Upper lobe of left lung (tissue), 6 donors: ENCODE data around the gene ZNF619. TPM values are rescaled to one million over a fixed set of nuclear protein-coding genes. Genes with fewer than 3 reads are reported as not detected.
A peak's percentile ranks its signal among the peaks of the same experiment; 100 is the strongest.

ENCODE experiments used
- ATAC-seq, 2 donors: fragments of 200-7000 bp; cut with Tn5 transposase; one replicate each; pipeline ENCODE4 v1.9.1; 2022; ENCODE audit warnings: mild to moderate bottlenecking in 2 of 2, moderate library complexity in 2 of 2; ENCODE audit not compliant: low FRiP score in 2 of 2
- DNase-seq, 2 donors: peaks; one replicate each; pipeline ENCODE4 v3.0.0-alpha.2; 2019 to 2020
- H3K27ac ChIP-seq, 4 donors: fragments of 200-600 bp; sonication (generic); one replicate each; pipeline ENCODE4 v1.5.1; 2016 to 2019
- H3K27me3 ChIP-seq, 4 donors: fragments of 200-600 bp; sonication (generic); one replicate each; pipeline ENCODE4 v1.5.1; 2017 to 2019
- H3K36me3 ChIP-seq, 4 donors: fragments of 200-600 bp; sonication (generic); one replicate each; pipeline ENCODE4 v1.5.1; 2016 to 2019
- H3K4me1 ChIP-seq, 4 donors: fragments of 200-600 bp; sonication (generic); one replicate each; pipeline ENCODE4 v1.5.1; 2018 to 2019
- H3K4me3 ChIP-seq, 4 donors: fragments of 200-600 bp; sonication (generic); one replicate each; pipeline ENCODE4 v1.5.1; 2017 to 2019; ENCODE audit warnings: mild to moderate bottlenecking in 2 of 4, moderate library complexity in 1 of 4
- H3K9me3 ChIP-seq, 4 donors: fragments of 200-600 bp; sonication (generic); one replicate each; pipeline ENCODE4 v1.5.1; 2018 to 2019
- EP300 ChIP-seq, 4 donors: sonication (generic); formaldehyde crosslinking; IDR thresholded peaks; one replicate each; pipeline ENCODE4 v1.5.1; 2017; ENCODE audit warnings: antibody characterized with exemption in 4 of 4, control low read depth in 2 of 4
- POLR2A ChIP-seq, 4 donors: fragments of 450-650 bp; IDR thresholded peaks; one replicate each; pipeline ENCODE4 v1.5.1; 2016 to 2017; ENCODE audit warnings: antibody characterized with exemption in 4 of 4, mild to moderate bottlenecking in 2 of 4
- POLR2AphosphoS5 ChIP-seq, 2 donors: sonication (generic); formaldehyde crosslinking; IDR thresholded peaks; one replicate each; pipeline ENCODE4 v1.5.1; 2017; ENCODE audit warnings: antibody characterized with exemption in 2 of 2
- WGBS, 2 donors: methylation state at CpG; one replicate each; pipeline ENCODE4 v1.1.5; 2017 to 2018; 5-methylcytosine and 5-hydroxymethylcytosine counted together
- total RNA-seq, 6 donors: library from RNA; depleted of rRNA in 4 of 6; stranded (reverse); fragments of >200 nt in 4 of 6; gene quantifications; one replicate each; pipeline versions ENCODE4 v1.1.0 to v1.2.1, GENCODE V29; 2016 to 2021
- TF ChIP-seq, protein P1 (sequence below), 6 experiments: fragments of 450-650 bp in 4 of 6; fragments of 200-600 bp in 2 of 6; sonication (generic) in 2 of 6; IDR thresholded peaks; one replicate each; pipeline ENCODE4 v1.5.1; 2016 to 2019; ENCODE audit warnings: antibody characterized with exemption in 6 of 6
- donor health status: DM: no; HTN: no; CAD: no; lungs with moderate emphysema.
- donor health status: DM: no; HTN: yes; CAD: no; lungs with severe emphysema.

ZNF619 gene
- total RNA-seq, 6 donors from 2014 or later, result 4.4 to 10.5 (median 5.9) TPM

- no peaks in the 10 kb centered on the region for H3K27me3 ChIP-seq
- no peak overlapping the region for H3K27ac ChIP-seq
- DNase-seq (no peak), ATAC-seq (no peak)
- no peaks in the 10 kb centered on the region for H3K36me3 ChIP-seq
- H3K4me1 ChIP-seq, result peaks cover under 1 to 3% (median 2%) of the 10 kb centered on the region in 4 donors
- no peak overlapping the region for H3K4me3 ChIP-seq
- no peaks in the 10 kb centered on the region for H3K9me3 ChIP-seq
- WGBS, 2 donors, result 100% methylated on average over 1 of the region's 1 CpG
- TF ChIP-seq POLR2A (IDR thresholded peaks at IDR 0.05), result no peak
- no peak for TF ChIP-seq EP300 (IDR thresholded peaks at IDR 0.05)
- TF ChIP-seq, protein P1, sequence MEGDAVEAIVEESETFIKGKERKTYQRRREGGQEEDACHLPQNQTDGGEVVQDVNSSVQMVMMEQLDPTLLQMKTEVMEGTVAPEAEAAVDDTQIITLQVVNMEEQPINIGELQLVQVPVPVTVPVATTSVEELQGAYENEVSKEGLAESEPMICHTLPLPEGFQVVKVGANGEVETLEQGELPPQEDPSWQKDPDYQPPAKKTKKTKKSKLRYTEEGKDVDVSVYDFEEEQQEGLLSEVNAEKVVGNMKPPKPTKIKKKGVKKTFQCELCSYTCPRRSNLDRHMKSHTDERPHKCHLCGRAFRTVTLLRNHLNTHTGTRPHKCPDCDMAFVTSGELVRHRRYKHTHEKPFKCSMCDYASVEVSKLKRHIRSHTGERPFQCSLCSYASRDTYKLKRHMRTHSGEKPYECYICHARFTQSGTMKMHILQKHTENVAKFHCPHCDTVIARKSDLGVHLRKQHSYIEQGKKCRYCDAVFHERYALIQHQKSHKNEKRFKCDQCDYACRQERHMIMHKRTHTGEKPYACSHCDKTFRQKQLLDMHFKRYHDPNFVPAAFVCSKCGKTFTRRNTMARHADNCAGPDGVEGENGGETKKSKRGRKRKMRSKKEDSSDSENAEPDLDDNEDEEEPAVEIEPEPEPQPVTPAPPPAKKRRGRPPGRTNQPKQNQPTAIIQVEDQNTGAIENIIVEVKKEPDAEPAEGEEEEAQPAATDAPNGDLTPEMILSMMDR (IDR thresholded peaks at IDR 0.05), result no peak
- no peak for TF ChIP-seq POLR2AphosphoS5 (IDR thresholded peaks at IDR 0.05)
These were observed 23.0 kb downstream of the ZNF619 start for GRCh38 chr3:40499952-40500351.

DNA sequence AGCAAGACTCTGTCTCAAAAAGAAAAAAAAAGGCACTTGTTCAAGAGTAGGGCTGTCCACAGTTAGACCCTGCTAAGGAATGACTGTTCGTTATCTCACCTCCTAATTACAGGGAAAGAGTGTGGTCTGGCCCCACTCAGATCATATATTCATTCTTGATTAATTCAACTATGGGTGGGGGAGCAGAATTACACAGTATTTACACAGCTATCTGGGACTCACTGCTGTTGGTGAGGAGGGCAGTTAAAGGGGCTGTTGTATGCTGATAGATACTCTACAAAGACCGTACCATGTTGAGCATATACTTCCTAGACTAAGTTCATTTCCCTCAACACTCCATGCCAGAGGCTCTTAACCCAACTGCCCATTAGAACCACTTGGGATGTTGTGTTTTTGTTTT, 25.1 kb downstream of the ZNF619 start:
- ATAC-seq (no peak), DNase-seq (no peak)
- TF ChIP-seq EP300 (IDR thresholded peaks at IDR 0.05), result no peak
- TF ChIP-seq, protein P1 (IDR thresholded peaks at IDR 0.05), result no peak
- no peak for TF ChIP-seq POLR2A (IDR thresholded peaks at IDR 0.05)
- TF ChIP-seq POLR2AphosphoS5 (IDR thresholded peaks at IDR 0.05), result no peak
- peaks cover 9 to 18% (median 12%) of the 10 kb centered on the region in 4 donors for H3K4me1 ChIP-seq
- no peak overlapping the region for H3K27ac ChIP-seq
- no peaks in the 10 kb centered on the region for H3K9me3 ChIP-seq
- H3K36me3 ChIP-seq, result no peaks in the 10 kb centered on the region
- WGBS, 2 donors, result 92 to 98% methylated on average over 2 of the region's 2 CpGs
- H3K27me3 ChIP-seq, result no peaks in the 10 kb centered on the region
- H3K4me3 ChIP-seq, result no peak overlapping the region

GRCh38 chr3:40504636-40505430, 27.9 kb downstream of the ZNF619 start:
- WGBS, 2 donors, result 60 to 76% methylated on average over 5 of the region's 5 CpGs
- Histone ChIP-seq H3K4me1 (peaks cover 9 to 18% (median 12%) of the 10 kb centered on the region in 4 donors), H3K27ac (peak overlapping the region in 3 of 4 donors; percentile 76 to 85 (median 79)), H3K4me3 (peak overlapping the region in 3 of 4 donors; percentile 52 to 63 (median 60)), H3K36me3 (peaks cover 0 to 1% (median 0%) of the 10 kb centered on the region in 4 donors), H3K27me3 (no peaks in the 10 kb centered on the region), H3K9me3 (no peaks in the 10 kb centered on the region)
- DNase-seq, result peak in 1 of 2 donors; percentile 36
- TF ChIP-seq, protein P1 (IDR thresholded peaks at IDR 0.05), result no peak
- peak; percentile 52 to 85 for TF ChIP-seq POLR2AphosphoS5 (IDR thresholded peaks at IDR 0.05)
- peak in 1 of 4 donors; percentile 28 for TF ChIP-seq EP300 (IDR thresholded peaks at IDR 0.05)
- TF ChIP-seq POLR2A (IDR thresholded peaks at IDR 0.05), result no peak
- ATAC-seq, result peak; percentile 21 to 50

DNA sequence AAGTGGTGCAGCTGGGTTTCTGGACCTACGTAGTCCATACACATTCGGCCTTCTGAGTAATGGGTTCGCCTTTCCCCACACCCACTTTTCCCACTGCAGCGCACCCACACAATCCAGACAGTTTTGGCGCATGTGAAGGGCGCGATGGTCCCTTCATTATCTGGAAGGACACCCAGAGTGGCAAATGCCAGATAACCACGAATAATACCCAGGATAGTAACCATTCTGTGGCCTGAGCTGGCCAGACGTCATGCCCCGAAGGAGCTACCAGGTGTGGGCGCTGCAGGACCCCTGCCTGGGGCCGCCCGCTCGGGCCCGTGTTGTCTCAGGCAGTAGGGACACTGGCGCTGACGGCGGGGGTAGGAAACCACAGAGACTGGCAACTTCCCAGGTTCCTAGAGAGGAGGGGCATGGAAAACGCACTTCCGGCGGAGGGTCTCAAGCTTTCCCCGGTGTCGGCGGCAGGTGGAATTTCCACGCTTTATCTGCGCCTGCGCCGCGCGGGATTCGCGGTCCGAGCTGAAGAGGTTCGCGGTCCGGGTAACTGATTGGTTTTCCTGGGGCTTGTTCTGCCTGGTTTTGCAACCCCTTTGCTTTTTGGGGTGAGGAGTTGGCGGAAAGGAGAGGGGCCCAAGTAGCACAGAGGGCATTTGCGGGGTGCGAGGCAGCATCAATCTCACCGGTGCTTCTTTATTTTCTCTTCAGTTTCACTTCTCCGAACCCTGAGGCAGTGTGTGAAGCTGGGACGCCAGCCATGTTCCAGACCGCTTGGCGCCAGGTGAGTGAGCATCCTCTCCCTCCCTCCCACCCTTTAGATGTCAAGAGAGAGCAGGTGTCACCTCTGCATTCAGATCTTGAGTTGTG, 28.9 kb downstream of the ZNF619 start, which contains the start of gene ZNF620:
Gene ZNF620, plus strand, starts transcription at position 441 of the 864 bp plus-strand sequence. Its CDS starts 314 bp downstream, at position 755.
- Histone ChIP-seq H3K9me3 (no peaks in the 10 kb centered on the region), H3K27ac (peak within 1 kb of the TSS; percentile 73 to 85 (median 78)), H3K36me3 (peaks cover 0 to 11% (median 5%) of the 10 kb centered on the region in 4 donors), H3K4me1 (peaks cover 9 to 18% (median 12%) of the 10 kb centered on the region in 4 donors), H3K4me3 (peak within 1 kb of the TSS; percentile 27 to 63 (median 56)), H3K27me3 (no peaks in the 10 kb centered on the region)
- peak in 2 of 4 donors; percentile 46 to 72 for TF ChIP-seq POLR2A (IDR thresholded peaks at IDR 0.05)
- TF ChIP-seq, protein P1 (IDR thresholded peaks at IDR 0.05), result peak in 2 of 6 experiments; percentile 29 to 31
- peak in 1 of 4 donors; percentile 30 for TF ChIP-seq EP300 (IDR thresholded peaks at IDR 0.05)
- TF ChIP-seq POLR2AphosphoS5 (IDR thresholded peaks at IDR 0.05), result peak; percentile 54 to 69
- WGBS, 2 donors, result 6 to 20% methylated on average over 19 to 41 of the region's 44 CpGs
- DNase-seq, result peak; percentile 86 to 92
- peak; percentile 93 to 94 for ATAC-seq
